Left colon (tissue), 2 donors: ENCODE measurements around the gene BCAS1. TPM values are rescaled to one million over a fixed set of nuclear protein-coding genes. Genes with fewer than 3 reads are reported as not detected.

Experiments used
- ATAC-seq: fragments of 200-7000 bp; cut with Tn5 transposase; one replicate; pipeline ENCODE4 v1.9.1; 2020; ENCODE audit warnings: mild to moderate bottlenecking, moderate library complexity
- DNase-seq, 2 donors: peaks; one replicate each; pipeline ENCODE4 v3.0.0-alpha.2; 2020
- intact Hi-C, 2 donors: fragments of 100-400 bp; cut with DNase I in 1 of 2; cut with micrococcal nuclease in 1 of 2; formaldehyde crosslinking; loops; one replicate each; pipeline versions ENCODE4 v1.11.2 to v1.14.0; 2022; cut with DNase I, micrococcal nuclease
- microRNA-seq, 2 donors: library from miRNA; unstranded; fragments of <30 nt; microRNA quantifications; one replicate each; pipeline versions ENCODE4 v1.1.0 to v1.2.0, GENCODE V29; 2020
- total RNA-seq, 2 donors: library from RNA; stranded (reverse); fragmentation: NEBNext Ultra II Directional; extraction: Animal tissue kit (Norgen Biotek cat#: 25700); gene quantifications; one replicate each; pipeline ENCODE4 v1.2.1, GENCODE V29; 2021
- donor health status: DM: no; HTN: no; CAD: no.
- donor health status: DM: yes; HTN: yes; CAD: no.

The BCAS1 gene
- total RNA-seq, 2 donors from 2014 or later: 149 to 152 TPM

GRCh38 chr20:53896647-53897046, 173.7 kb downstream of the BCAS1 start:
- intact Hi-C loops: no loop called here
- ATAC-seq (no peak), DNase-seq (no peak)

GRCh38 chr20:53896041-53896440, 174.4 kb downstream of the BCAS1 start:
- intact Hi-C loops: no loop called here
- DNase-seq (no peak), ATAC-seq (no peak)

- ATAC-seq (no peak), DNase-seq (no peak)
- intact Hi-C loops: no loop called here
Measured at GRCh38 chr20:53895385-53895755, 175.0 kb downstream of the BCAS1 start.

GRCh38 chr20:53894707-53895384, 175.5 kb downstream of the BCAS1 start:
- intact Hi-C loops: no loop called here
- DNase-seq (no peak), ATAC-seq (no peak)

Small RNAs within 50 kb of the gene (microRNA-seq; reads per million reads assigned to microRNA genes)
- 0.53 to 4.1 reads per million in 2 donors for gene MIR4756

Other genes starting within 250 kb of the BCAS1 start
- gene CYP24A1, start 103.4 kb upstream of the BCAS1 start, total RNA-seq: not detected
- gene PFDN4, start 137.5 kb upstream of the BCAS1 start, total RNA-seq: 10 to 100 TPM; 11.1 to 14.7 TPM